Measurements from ENCODE around the gene FCHSD2.

Gene FCHSD2

GRCh38 chr11:73002214-73002613, 139.9 kb downstream of the FCHSD2 start:
- no peak overlapping the region for H3K27ac ChIP-seq (ENCODE audit: low read depth, low read length, poor library complexity, severe bottlenecking)
- peaks cover 46% of the 10 kb centered on the region for H3K36me3 ChIP-seq (ENCODE audit: insufficient read depth, low read length)
- H3K9me2 ChIP-seq (ENCODE audit: low read depth, low read length), result no peaks in the 10 kb centered on the region
- no peaks in the 10 kb centered on the region for H3F3A ChIP-seq (ENCODE audit: insufficient read depth, low read length)
- no peak overlapping the region for H3K9ac ChIP-seq (ENCODE audit: low read length)
- H3K79me2 ChIP-seq (ENCODE audit: insufficient read depth, low read length), result peaks cover 12% of the 10 kb centered on the region; the same call in 1 of the 2 replicates
- no peaks in the 10 kb centered on the region; the same call in 1 of the 2 replicates for H3K9me3 ChIP-seq (ENCODE audit: low read length)
- no peaks in the 10 kb centered on the region for H3K27me3 ChIP-seq (ENCODE audit: insufficient read depth, low read length)
- H3K4me3 ChIP-seq (ENCODE audit: low read depth, low read length, poor library complexity, severe bottlenecking), result no peak overlapping the region
- no peaks in the 10 kb centered on the region for H4K20me1 ChIP-seq (ENCODE audit: insufficient read depth, low read length)
- H2AFZ ChIP-seq (ENCODE audit: low read length), result no peak overlapping the region
- H3K4me1 ChIP-seq (ENCODE audit: insufficient read depth, low read length, severe bottlenecking), result no peaks in the 10 kb centered on the region
- H3K4me2 ChIP-seq (ENCODE audit: low read length), result no peak overlapping the region
- TF ChIP-seq EZH2 (IDR thresholded peaks at IDR 0.05; ENCODE audit: borderline replicate concordance, low read length), result no peak
- TF ChIP-seq, protein P1, sequence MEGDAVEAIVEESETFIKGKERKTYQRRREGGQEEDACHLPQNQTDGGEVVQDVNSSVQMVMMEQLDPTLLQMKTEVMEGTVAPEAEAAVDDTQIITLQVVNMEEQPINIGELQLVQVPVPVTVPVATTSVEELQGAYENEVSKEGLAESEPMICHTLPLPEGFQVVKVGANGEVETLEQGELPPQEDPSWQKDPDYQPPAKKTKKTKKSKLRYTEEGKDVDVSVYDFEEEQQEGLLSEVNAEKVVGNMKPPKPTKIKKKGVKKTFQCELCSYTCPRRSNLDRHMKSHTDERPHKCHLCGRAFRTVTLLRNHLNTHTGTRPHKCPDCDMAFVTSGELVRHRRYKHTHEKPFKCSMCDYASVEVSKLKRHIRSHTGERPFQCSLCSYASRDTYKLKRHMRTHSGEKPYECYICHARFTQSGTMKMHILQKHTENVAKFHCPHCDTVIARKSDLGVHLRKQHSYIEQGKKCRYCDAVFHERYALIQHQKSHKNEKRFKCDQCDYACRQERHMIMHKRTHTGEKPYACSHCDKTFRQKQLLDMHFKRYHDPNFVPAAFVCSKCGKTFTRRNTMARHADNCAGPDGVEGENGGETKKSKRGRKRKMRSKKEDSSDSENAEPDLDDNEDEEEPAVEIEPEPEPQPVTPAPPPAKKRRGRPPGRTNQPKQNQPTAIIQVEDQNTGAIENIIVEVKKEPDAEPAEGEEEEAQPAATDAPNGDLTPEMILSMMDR (IDR thresholded peaks at IDR 0.05; ENCODE audit: low read length), result no peak

DNA sequence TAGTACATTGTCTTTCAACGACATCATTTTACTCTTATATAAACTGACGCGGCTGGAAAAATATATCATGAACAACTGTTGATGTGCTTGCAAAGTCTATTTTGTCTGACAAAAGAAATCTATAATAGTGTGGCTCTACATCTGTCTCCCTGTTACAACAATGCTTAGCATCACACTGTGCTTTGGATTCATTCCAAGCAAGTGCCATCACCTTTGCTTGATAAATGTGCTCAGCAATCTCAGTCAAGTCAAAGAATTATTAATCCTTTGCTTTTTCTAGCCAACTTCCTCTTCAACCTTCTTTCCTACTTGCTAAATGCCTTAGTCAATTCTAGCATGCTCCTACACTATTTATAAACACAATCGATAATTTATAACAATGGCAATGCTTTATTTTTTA, 140.5 kb downstream of the FCHSD2 start:
- no peak overlapping the region for H3K27ac ChIP-seq (ENCODE audit: low read depth, low read length, poor library complexity, severe bottlenecking)
- H3K9me2 ChIP-seq (ENCODE audit: low read depth, low read length), result no peaks in the 10 kb centered on the region
- peaks cover 12% of the 10 kb centered on the region; the same call in 1 of the 2 replicates for H3K79me2 ChIP-seq (ENCODE audit: insufficient read depth, low read length)
- H2AFZ ChIP-seq (ENCODE audit: low read length), result no peak overlapping the region
- H3K27me3 ChIP-seq (ENCODE audit: insufficient read depth, low read length), result no peaks in the 10 kb centered on the region
- peaks cover 42% of the 10 kb centered on the region for H3K36me3 ChIP-seq (ENCODE audit: insufficient read depth, low read length)
- no peaks in the 10 kb centered on the region; the same call in 1 of the 2 replicates for H3K9me3 ChIP-seq (ENCODE audit: low read length)
- no peak overlapping the region for H3K4me2 ChIP-seq (ENCODE audit: low read length)
- H3K4me3 ChIP-seq (ENCODE audit: low read depth, low read length, poor library complexity, severe bottlenecking), result no peak overlapping the region
- no peak overlapping the region for H3K9ac ChIP-seq (ENCODE audit: low read length)
- H4K20me1 ChIP-seq (ENCODE audit: insufficient read depth, low read length), result no peaks in the 10 kb centered on the region
- TF ChIP-seq, protein P1 (IDR thresholded peaks at IDR 0.05; ENCODE audit: low read length), result no peak
- no peak for TF ChIP-seq EZH2 (IDR thresholded peaks at IDR 0.05; ENCODE audit: borderline replicate concordance, low read length)
- H3F3A ChIP-seq (ENCODE audit: insufficient read depth, low read length), result no peaks in the 10 kb centered on the region
- no peaks in the 10 kb centered on the region for H3K4me1 ChIP-seq (ENCODE audit: insufficient read depth, low read length, severe bottlenecking)

DNA sequence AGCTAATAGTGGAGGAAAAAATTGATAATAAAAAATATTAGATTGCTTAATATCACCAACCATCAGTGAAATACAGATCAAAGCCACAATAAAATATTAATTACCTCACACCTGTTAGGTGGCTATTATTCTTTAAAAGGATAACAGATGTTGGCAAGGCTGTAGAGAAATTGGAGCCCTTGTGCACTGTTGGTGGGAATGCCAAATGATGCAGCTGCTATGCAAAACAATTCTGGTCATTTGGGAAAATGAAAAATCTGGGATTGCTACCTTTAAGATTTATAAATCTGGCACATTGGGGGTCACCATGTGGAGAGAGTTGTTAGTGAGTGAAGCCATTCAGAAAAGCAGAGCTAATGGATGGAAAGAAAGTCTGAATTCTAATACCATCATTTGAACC, 143.4 kb downstream of the FCHSD2 start:
- H3K9me2 ChIP-seq (ENCODE audit: low read depth, low read length), result no peaks in the 10 kb centered on the region
- no peaks in the 10 kb centered on the region for H4K20me1 ChIP-seq (ENCODE audit: insufficient read depth, low read length)
- H3K9me3 ChIP-seq (ENCODE audit: low read length), result peaks cover 4% of the 10 kb centered on the region; the same call in 1 of the 2 replicates
- no peaks in the 10 kb centered on the region for H3F3A ChIP-seq (ENCODE audit: insufficient read depth, low read length)
- no peak overlapping the region for H3K9ac ChIP-seq (ENCODE audit: low read length)
- H3K79me2 ChIP-seq (ENCODE audit: insufficient read depth, low read length), result peaks cover 7% of the 10 kb centered on the region; the same call in 1 of the 2 replicates
- H3K4me1 ChIP-seq (ENCODE audit: insufficient read depth, low read length, severe bottlenecking), result no peaks in the 10 kb centered on the region
- H3K27me3 ChIP-seq (ENCODE audit: insufficient read depth, low read length), result no peaks in the 10 kb centered on the region
- peaks cover 40% of the 10 kb centered on the region for H3K36me3 ChIP-seq (ENCODE audit: insufficient read depth, low read length)
- no peak overlapping the region for H2AFZ ChIP-seq (ENCODE audit: low read length)
- no peak for TF ChIP-seq EZH2 (IDR thresholded peaks at IDR 0.05; ENCODE audit: borderline replicate concordance, low read length)
- TF ChIP-seq, protein P1 (IDR thresholded peaks at IDR 0.05; ENCODE audit: low read length), result no peak
- no peak overlapping the region for H3K4me3 ChIP-seq (ENCODE audit: low read depth, low read length, poor library complexity, severe bottlenecking)
- no peak overlapping the region for H3K27ac ChIP-seq (ENCODE audit: low read depth, low read length, poor library complexity, severe bottlenecking)
- no peak overlapping the region for H3K4me2 ChIP-seq (ENCODE audit: low read length)

Measured in OCI-LY1 (cell line).